ENCODE data around the gene GSAP. TPM values are rescaled to one million over a fixed set of nuclear protein-coding genes. Genes with fewer than 3 reads are reported as not detected.

Gene GSAP
- total and polyA plus RNA-seq, 5 donors from 2014 or later = 1.1 to 6.8 (median 3.2) TPM

DNA sequence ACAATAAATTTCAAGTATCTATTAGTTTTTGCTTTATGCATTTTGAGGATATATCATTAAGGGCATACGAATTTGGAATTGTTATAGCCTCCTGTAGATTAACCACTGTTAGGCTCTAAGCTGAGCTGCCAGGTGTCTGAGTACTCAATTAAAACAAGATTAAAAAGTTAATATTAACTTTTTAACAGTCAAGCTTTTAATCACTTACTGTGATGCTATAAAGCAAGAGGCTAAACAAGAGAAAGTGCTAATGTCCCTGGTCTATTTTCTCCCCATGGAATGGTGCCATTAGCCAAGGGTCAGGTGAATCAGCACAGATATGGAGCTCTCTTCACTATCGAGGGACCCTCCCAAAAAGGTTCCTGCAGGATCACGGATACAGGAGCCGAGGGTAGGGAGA lies 9.7 kb downstream of the GSAP start:
- no peak overlapping the region for H3K27ac Mint-ChIP-seq
- H3K9me3 Mint-ChIP-seq = no peaks in the 10 kb centered on the region
- peaks cover 2% of the 10 kb centered on the region for H3K36me3 Mint-ChIP-seq
- H3K27me3 Mint-ChIP-seq = peaks cover 34% of the 10 kb centered on the region
- H3K4me1 ChIP-seq (ENCODE audit: control insufficient read depth, insufficient read depth, low read length, poor library complexity, severe bottlenecking) = no peaks in the 10 kb centered on the region
- H3K27ac ChIP-seq (ENCODE audit: insufficient read depth, low read length, poor library complexity, severe bottlenecking) = no peak overlapping the region
- peaks cover 0 to 7% (median 2%) of the 10 kb centered on the region in 4 donors for H3K4me1 Mint-ChIP-seq
- H3K36me3 ChIP-seq (ENCODE audit: control insufficient read depth, insufficient read depth, low read length) = no peaks in the 10 kb centered on the region
- H3K9me3 ChIP-seq (ENCODE audit: control insufficient read depth in 2 of 2, low read length in 2 of 2) = no peaks in the 10 kb centered on the region
- ATAC-seq (ENCODE audit: low read depth in 2 of 2) (no peak), DNase-seq (no peak)
- H3K4me3 Mint-ChIP-seq = no peak overlapping the region
- H3K27me3 ChIP-seq (ENCODE audit: control insufficient read depth, insufficient read depth, low read length) = peaks cover 7% of the 10 kb centered on the region
- no peak overlapping the region for H3K4me3 ChIP-seq (ENCODE audit: low read depth, low read length)

DNA sequence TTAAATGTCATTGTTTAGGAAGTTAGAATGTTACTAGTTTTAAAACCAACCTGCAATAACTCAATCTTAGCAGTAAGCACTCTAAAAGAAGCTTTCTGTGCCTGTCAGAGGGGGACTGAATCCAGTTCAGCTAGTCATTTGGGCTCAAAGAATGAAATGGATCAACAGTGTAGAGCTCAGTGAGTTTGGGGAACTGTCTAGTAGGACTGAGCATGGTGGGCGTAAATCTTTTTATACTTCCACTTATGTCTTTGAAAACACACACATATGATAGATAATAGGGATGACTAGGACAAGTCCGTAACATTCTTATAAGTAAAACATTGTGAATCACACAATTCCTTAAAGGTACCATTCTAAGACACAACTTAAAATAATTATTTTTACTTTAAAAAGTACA lies 11.5 kb downstream of the GSAP start:
- Histone ChIP-seq H3K27me3 (ENCODE audit: control insufficient read depth, insufficient read depth, low read length) (peaks cover 7% of the 10 kb centered on the region), H3K4me3 (ENCODE audit: low read depth, low read length) (no peak overlapping the region), H3K9me3 (ENCODE audit: control insufficient read depth in 2 of 2, low read length in 2 of 2) (no peaks in the 10 kb centered on the region), H3K4me1 (ENCODE audit: control insufficient read depth, insufficient read depth, low read length, poor library complexity, severe bottlenecking) (no peaks in the 10 kb centered on the region), H3K36me3 (ENCODE audit: control insufficient read depth, insufficient read depth, low read length) (no peaks in the 10 kb centered on the region), H3K27ac (ENCODE audit: insufficient read depth, low read length, poor library complexity, severe bottlenecking) (no peak overlapping the region)
- DNase-seq = no peak
- Mint-ChIP-seq H3K27ac (no peak overlapping the region), H3K36me3 (peaks cover 4% of the 10 kb centered on the region), H3K27me3 (peaks cover 21% of the 10 kb centered on the region), H3K4me1 (peaks cover 0 to 4% (median 0%) of the 10 kb centered on the region in 4 donors), H3K9me3 (peaks cover 0 to 2% (median 0%) of the 10 kb centered on the region in 7 donors), H3K4me3 (no peak overlapping the region)
- ATAC-seq (ENCODE audit: low read depth in 2 of 2) = no peak

DNA sequence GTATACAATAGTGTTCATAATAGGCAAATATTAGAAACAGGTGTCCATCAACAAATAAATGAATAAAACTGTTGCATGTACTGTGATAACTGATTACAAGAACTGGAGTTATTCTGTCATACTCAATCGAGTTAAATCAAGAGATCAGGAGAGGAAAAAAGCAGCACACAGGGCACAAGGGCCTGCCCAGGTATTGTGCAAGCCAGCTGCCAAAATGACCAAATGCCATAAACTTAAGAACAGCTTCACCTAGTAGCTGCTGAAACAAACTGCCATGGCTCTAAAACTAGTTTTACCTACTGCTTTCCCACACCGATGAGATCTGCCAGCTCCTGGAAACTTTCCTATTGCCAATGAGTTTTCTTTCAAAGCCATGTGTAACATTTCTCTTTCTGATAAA lies 12.2 kb downstream of the GSAP start:
- ATAC-seq (ENCODE audit: low read depth in 2 of 2) = no peak
- H3K27me3 ChIP-seq (ENCODE audit: control insufficient read depth, insufficient read depth, low read length) = peaks cover 7% of the 10 kb centered on the region
- no peak overlapping the region for H3K27ac ChIP-seq (ENCODE audit: insufficient read depth, low read length, poor library complexity, severe bottlenecking)
- Mint-ChIP-seq H3K36me3 (peaks cover 4% of the 10 kb centered on the region), H3K27me3 (peaks cover 19% of the 10 kb centered on the region), H3K4me1 (peaks cover 0 to 4% (median 0%) of the 10 kb centered on the region in 4 donors), H3K27ac (peak overlapping the region in 1 of 3 donors; percentile 38), H3K9me3 (peaks cover 0 to 2% (median 0%) of the 10 kb centered on the region in 7 donors), H3K4me3 (no peak overlapping the region)
- DNase-seq = no peak
- H3K4me1 ChIP-seq (ENCODE audit: control insufficient read depth, insufficient read depth, low read length, poor library complexity, severe bottlenecking) = no peaks in the 10 kb centered on the region
- H3K9me3 ChIP-seq (ENCODE audit: control insufficient read depth in 2 of 2, low read length in 2 of 2) = no peaks in the 10 kb centered on the region
- no peak overlapping the region for H3K4me3 ChIP-seq (ENCODE audit: low read depth, low read length)
- H3K36me3 ChIP-seq (ENCODE audit: control insufficient read depth, insufficient read depth, low read length) = no peaks in the 10 kb centered on the region

DNA sequence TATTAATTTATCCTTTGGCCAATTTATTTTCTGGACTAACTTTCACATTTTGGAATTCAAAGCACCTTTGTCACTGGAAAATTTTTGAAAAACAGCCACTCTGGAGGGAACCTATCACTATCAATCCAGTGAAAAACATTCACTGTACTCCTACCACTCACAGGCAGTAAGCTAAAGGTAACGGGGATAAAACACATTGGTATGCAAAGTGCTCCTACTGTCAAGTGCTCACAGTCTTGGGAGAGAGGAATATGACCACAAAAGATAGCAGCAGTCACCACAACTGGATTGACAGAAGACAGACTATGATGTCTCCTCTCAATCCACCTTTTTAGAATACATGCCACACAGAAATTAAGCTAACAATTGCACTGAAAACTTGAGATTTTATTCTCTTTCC lies 13.3 kb downstream of the GSAP start:
- Histone ChIP-seq H3K4me1 (ENCODE audit: control insufficient read depth, insufficient read depth, low read length, poor library complexity, severe bottlenecking) (no peaks in the 10 kb centered on the region), H3K27me3 (ENCODE audit: control insufficient read depth, insufficient read depth, low read length) (peaks cover 10% of the 10 kb centered on the region), H3K36me3 (ENCODE audit: control insufficient read depth, insufficient read depth, low read length) (no peaks in the 10 kb centered on the region), H3K4me3 (ENCODE audit: low read depth, low read length) (no peak overlapping the region), H3K9me3 (ENCODE audit: control insufficient read depth in 2 of 2, low read length in 2 of 2) (no peaks in the 10 kb centered on the region), H3K27ac (ENCODE audit: insufficient read depth, low read length, poor library complexity, severe bottlenecking) (no peak overlapping the region)
- no peak overlapping the region for H3K27ac Mint-ChIP-seq
- peaks cover 14% of the 10 kb centered on the region for H3K27me3 Mint-ChIP-seq
- ATAC-seq (ENCODE audit: low read depth in 2 of 2) (no peak), DNase-seq (no peak)
- peaks cover 4% of the 10 kb centered on the region for H3K36me3 Mint-ChIP-seq
- peaks cover 0 to 2% (median 0%) of the 10 kb centered on the region in 7 donors for H3K9me3 Mint-ChIP-seq
- no peak overlapping the region for H3K4me3 Mint-ChIP-seq
- peaks cover 0 to 4% (median 0%) of the 10 kb centered on the region in 4 donors for H3K4me1 Mint-ChIP-seq

DNA sequence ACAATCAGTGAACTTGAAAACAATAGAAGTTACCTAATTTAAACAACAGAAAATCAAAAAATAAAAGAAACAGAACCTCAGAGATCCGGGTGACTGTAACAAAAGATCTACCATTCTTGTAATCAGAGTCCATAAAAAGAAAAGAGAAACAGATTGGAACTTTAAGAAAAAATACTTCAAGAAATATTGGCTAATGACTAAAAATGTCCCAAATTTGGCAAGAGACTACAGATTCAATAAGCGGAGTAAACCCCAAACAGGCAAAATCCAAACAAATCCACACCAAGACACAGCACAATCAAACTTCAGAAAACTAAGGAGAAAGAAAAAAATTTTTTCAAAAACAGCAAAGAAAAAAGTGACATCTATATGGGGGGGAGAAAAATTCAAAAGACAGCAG lies 15.1 kb downstream of the GSAP start:
- no peak overlapping the region for H3K4me3 ChIP-seq (ENCODE audit: low read depth, low read length)
- Mint-ChIP-seq H3K4me1 (no peaks in the 10 kb centered on the region), H3K27me3 (peaks cover 10% of the 10 kb centered on the region), H3K36me3 (peaks cover 13% of the 10 kb centered on the region), H3K9me3 (peaks cover 0 to 2% (median 0%) of the 10 kb centered on the region in 7 donors), H3K27ac (no peak overlapping the region), H3K4me3 (no peak overlapping the region)
- no peak overlapping the region for H3K27ac ChIP-seq (ENCODE audit: insufficient read depth, low read length, poor library complexity, severe bottlenecking)
- ATAC-seq (ENCODE audit: low read depth in 2 of 2) (no peak), DNase-seq (no peak)
- H3K36me3 ChIP-seq (ENCODE audit: control insufficient read depth, insufficient read depth, low read length) = no peaks in the 10 kb centered on the region
- H3K4me1 ChIP-seq (ENCODE audit: control insufficient read depth, insufficient read depth, low read length, poor library complexity, severe bottlenecking) = no peaks in the 10 kb centered on the region
- H3K27me3 ChIP-seq (ENCODE audit: control insufficient read depth, insufficient read depth, low read length) = peaks cover 10% of the 10 kb centered on the region
- H3K9me3 ChIP-seq (ENCODE audit: control insufficient read depth in 2 of 2, low read length in 2 of 2) = no peaks in the 10 kb centered on the region

DNA sequence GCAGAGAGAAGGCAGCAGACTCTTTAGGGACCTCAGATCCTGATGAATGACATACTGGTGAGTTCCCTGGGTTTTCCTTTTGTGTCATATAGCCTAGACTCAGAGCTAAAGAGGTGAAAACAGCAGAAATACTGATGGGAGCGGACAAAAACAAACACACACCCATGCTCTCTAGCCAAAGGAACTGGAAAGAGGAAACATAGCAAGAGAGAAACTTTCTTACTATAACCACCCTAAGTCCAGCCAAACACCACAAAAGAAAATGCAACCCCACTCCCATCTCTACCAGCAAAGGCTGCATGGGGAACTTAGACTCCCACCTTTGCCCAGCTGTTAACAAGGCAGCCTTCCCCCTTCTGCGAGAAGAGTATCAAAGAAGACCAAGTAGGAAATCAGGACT lies 16.3 kb downstream of the GSAP start:
- ATAC-seq (ENCODE audit: low read depth in 2 of 2) = no peak
- H3K4me3 Mint-ChIP-seq = no peak overlapping the region

DNA sequence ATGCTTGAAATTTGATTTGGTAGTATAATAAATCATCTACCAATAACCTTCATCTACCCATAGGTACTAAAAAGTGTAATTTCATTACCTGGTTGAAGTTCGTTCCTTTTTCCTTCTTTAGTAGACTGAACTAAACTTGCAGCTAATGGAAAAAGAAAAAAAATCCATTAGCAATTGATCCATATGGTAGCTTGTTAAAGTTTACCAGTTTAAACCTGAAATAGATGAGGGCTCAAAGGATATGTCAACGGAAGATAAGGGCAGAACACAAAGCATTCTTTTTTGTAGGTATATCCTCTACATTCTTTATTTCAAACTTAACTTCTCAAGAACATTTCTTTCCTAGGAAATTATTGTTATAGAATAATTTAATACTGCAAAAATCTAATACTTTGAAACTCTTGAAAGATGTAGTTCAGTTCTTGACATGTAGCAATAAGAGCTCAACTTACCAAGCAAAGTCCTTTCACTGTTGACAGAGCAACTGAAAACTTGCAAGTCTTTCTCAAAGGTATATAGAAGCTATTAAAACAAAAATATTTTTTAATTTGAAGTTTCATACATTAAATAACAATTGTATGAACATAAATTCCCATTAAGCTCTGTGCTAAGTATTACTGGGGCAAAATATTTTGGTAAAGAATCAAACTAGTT lies 19.1 kb downstream of the GSAP start:
- ATAC-seq (ENCODE audit: low read depth in 2 of 2) (no peak), DNase-seq (no peak)
- no peak overlapping the region for H3K4me3 Mint-ChIP-seq
- Histone ChIP-seq H3K36me3 (ENCODE audit: control insufficient read depth, insufficient read depth, low read length) (no peaks in the 10 kb centered on the region), H3K9me3 (ENCODE audit: control insufficient read depth in 2 of 2, low read length in 2 of 2) (no peaks in the 10 kb centered on the region), H3K4me1 (ENCODE audit: control insufficient read depth, insufficient read depth, low read length, poor library complexity, severe bottlenecking) (no peaks in the 10 kb centered on the region), H3K27ac (ENCODE audit: insufficient read depth, low read length, poor library complexity, severe bottlenecking) (no peak overlapping the region), H3K4me3 (ENCODE audit: low read depth, low read length) (no peak overlapping the region), H3K27me3 (ENCODE audit: control insufficient read depth, insufficient read depth, low read length) (peaks cover 6% of the 10 kb centered on the region)
- peaks cover 34% of the 10 kb centered on the region for H3K36me3 Mint-ChIP-seq
- peaks cover 0 to 6% (median 0%) of the 10 kb centered on the region in 7 donors for H3K9me3 Mint-ChIP-seq
- no peak overlapping the region for H3K27ac Mint-ChIP-seq
- peaks cover 4% of the 10 kb centered on the region for H3K27me3 Mint-ChIP-seq
- H3K4me1 Mint-ChIP-seq = peaks cover 3 to 15% (median 9%) of the 10 kb centered on the region in 4 donors

More for the DNA sequence above, 16.3 kb downstream of the GSAP start:
- no peak for DNase-seq
- peaks cover 22% of the 10 kb centered on the region for H3K36me3 Mint-ChIP-seq
- H3K27me3 ChIP-seq (ENCODE audit: control insufficient read depth, insufficient read depth, low read length) = peaks cover 10% of the 10 kb centered on the region
- no peaks in the 10 kb centered on the region for H3K9me3 ChIP-seq (ENCODE audit: control insufficient read depth in 2 of 2, low read length in 2 of 2)
- peaks cover 0 to 2% (median 0%) of the 10 kb centered on the region in 4 donors for H3K4me1 Mint-ChIP-seq
- no peaks in the 10 kb centered on the region for H3K36me3 ChIP-seq (ENCODE audit: control insufficient read depth, insufficient read depth, low read length)
- peaks cover 10% of the 10 kb centered on the region for H3K27me3 Mint-ChIP-seq
- H3K4me3 ChIP-seq (ENCODE audit: low read depth, low read length) = no peak overlapping the region
- peaks cover 0 to 5% (median 0%) of the 10 kb centered on the region in 7 donors for H3K9me3 Mint-ChIP-seq
- no peak overlapping the region for H3K27ac ChIP-seq (ENCODE audit: insufficient read depth, low read length, poor library complexity, severe bottlenecking)
- H3K4me1 ChIP-seq (ENCODE audit: control insufficient read depth, insufficient read depth, low read length, poor library complexity, severe bottlenecking) = no peaks in the 10 kb centered on the region
- H3K27ac Mint-ChIP-seq = no peak overlapping the region

DNA sequence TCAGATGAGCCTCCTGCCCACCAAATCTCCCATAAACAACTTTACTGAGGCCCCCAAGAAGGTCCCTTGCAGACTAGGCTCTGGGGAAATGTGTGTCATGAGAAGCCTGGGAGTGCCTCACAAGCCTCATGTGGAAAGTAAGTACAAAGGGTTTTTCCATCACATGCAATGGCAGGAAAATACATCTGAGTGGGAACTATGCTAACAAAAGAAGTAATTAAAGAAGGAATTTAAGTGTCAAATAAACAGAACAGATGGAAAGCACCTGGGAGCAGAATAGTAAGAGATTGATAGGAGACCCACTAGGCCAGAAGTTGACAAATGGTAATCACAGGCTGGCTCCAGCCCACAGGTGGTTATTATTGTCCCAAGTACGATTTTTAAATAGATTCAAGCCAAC lies 20.5 kb downstream of the GSAP start:
- no peak for DNase-seq
- Mint-ChIP-seq H3K4me1 (peaks cover 3 to 18% (median 10%) of the 10 kb centered on the region in 4 donors), H3K9me3 (peaks cover 0 to 6% (median 0%) of the 10 kb centered on the region in 7 donors), H3K27ac (no peak overlapping the region), H3K27me3 (peaks cover 4% of the 10 kb centered on the region), H3K36me3 (peaks cover 30% of the 10 kb centered on the region), H3K4me3 (no peak overlapping the region)
- Histone ChIP-seq H3K4me3 (ENCODE audit: low read depth, low read length) (no peak overlapping the region), H3K9me3 (ENCODE audit: control insufficient read depth in 2 of 2, low read length in 2 of 2) (no peaks in the 10 kb centered on the region), H3K4me1 (ENCODE audit: control insufficient read depth, insufficient read depth, low read length, poor library complexity, severe bottlenecking) (no peaks in the 10 kb centered on the region), H3K27me3 (ENCODE audit: control insufficient read depth, insufficient read depth, low read length) (peaks cover 6% of the 10 kb centered on the region), H3K36me3 (ENCODE audit: control insufficient read depth, insufficient read depth, low read length) (no peaks in the 10 kb centered on the region), H3K27ac (ENCODE audit: insufficient read depth, low read length, poor library complexity, severe bottlenecking) (no peak overlapping the region)
- no peak for ATAC-seq (ENCODE audit: low read depth in 2 of 2)
